ENCODE results near the gene SMG7. TPM values are rescaled to one million over a fixed set of nuclear protein-coding genes. Genes with fewer than 3 reads are reported as not detected.

Gene SMG7
- polyA plus RNA-seq, 2 of the 4 experiments (the other 2 are of a cell fraction), result 27.2 to 51.3 TPM

- POLR2A ChIA-PET, result no interaction called here
- no peak for FAIRE-seq
- no peaks in the 10 kb centered on the region for H3K9me3 ChIP-seq
- H3K4me3 ChIP-seq, result no peak overlapping the region
- no peak for DNase-seq (ENCODE audit: low read depth in 1 of 2, low spot score in 1 of 2)
- CTCF ChIA-PET, result interaction anchor here (0.6 to 1.6 kb wide), 7 partner anchors 9 to 387 kb away, joined by 3 to 5 read pairs (median 4); no protein-coding TSS in a partner anchor
- ATAC-seq, result no peak
- H3K4me1 ChIP-seq, result peaks cover 21% of the 10 kb centered on the region
- peak overlapping the region; percentile 4; the same call in 1 of the 3 replicates for H3K4me2 ChIP-seq
- 72% methylated on average over 5 of the region's 5 CpGs for WGBS (ENCODE audit: missing lambda C conversion rate)
- TF ChIP-seq HES2 (IDR thresholded peaks at IDR 0.05) (no peak), ELK1 (IDR thresholded peaks at IDR 0.05; ENCODE audit: low read depth, low read length) (no peak), HOXB13 (CRISPR knock-in tag; IDR thresholded peaks at IDR 0.05; ENCODE audit: low read depth) (no peak), MAZ (IDR thresholded peaks at IDR 0.05; ENCODE audit: borderline replicate concordance, low read depth, low read length) (no peak), HDAC2 (IDR thresholded peaks at IDR 0.05) (no peak)
- 0 out of 6 replicates have a peak overlapping the region, but pooled peaks of 1 of the 2 experiments have one; percentile 25 for H3K27ac ChIP-seq
Measured at GRCh38 chr1:183544598-183545297, 72.4 kb downstream of the SMG7 start.

GRCh38 chr1:183546427-183546826, 74.1 kb downstream of the SMG7 start:
- Histone ChIP-seq H3K4me3 (no peak overlapping the region), H3K4me1 (peaks cover 21% of the 10 kb centered on the region), H3K9me3 (no peaks in the 10 kb centered on the region), H3K4me2 (no peak overlapping the region), H3K27ac (no peak overlapping the region)
- TF ChIP-seq RCOR1 (IDR thresholded peaks at IDR 0.05; ENCODE audit: low read depth, low read length) (no peak), REST (IDR thresholded peaks at IDR 0.05) (no peak), NFE2L2 (conservative IDR thresholded peaks at IDR 0.05; ENCODE audit: low read length) (no peak), PHF8 (IDR thresholded peaks at IDR 0.05; ENCODE audit: borderline replicate concordance, low read depth) (no peak), RNF2 (IDR thresholded peaks at IDR 0.05; ENCODE audit: borderline replicate concordance, low read depth) (no peak), CTCF (IDR thresholded peaks at IDR 0.05) (no peak), HEYL (CRISPR knock-in tag; IDR thresholded peaks at IDR 0.05) (no peak), RFX5 (IDR thresholded peaks at IDR 0.05) (no peak), JUN (IDR thresholded peaks at IDR 0.05) (no peak), MAZ (IDR thresholded peaks at IDR 0.05; ENCODE audit: borderline replicate concordance, low read depth, low read length) (no peak), MAFK (IDR thresholded peaks at IDR 0.05; ENCODE audit: partially characterized antibody) (no peak), EHMT2 (IDR thresholded peaks at IDR 0.05; ENCODE audit: low read depth) (no peak), TFCP2L1 (CRISPR knock-in tag; IDR thresholded peaks at IDR 0.05) (no peak), CEBPB (IDR thresholded peaks at IDR 0.05) (no peak), ESRRA (IDR thresholded peaks at IDR 0.05; ENCODE audit: borderline replicate concordance, low read length) (no peak)
- DNase-seq (ENCODE audit: low read depth in 1 of 2, low spot score in 1 of 2), result no peak
- ChIA-PET POLR2A (no interaction called here), CTCF (interaction anchor here (0.6 kb wide), 1 partner anchor 373 kb away, joined by 3 read pairs; no protein-coding TSS in a partner anchor)
- WGBS (ENCODE audit: missing lambda C conversion rate), result 93% methylated on average over 2 of the region's 2 CpGs
- ATAC-seq, result no peak
- no peak for FAIRE-seq
